OCI-LY3 (cell line): ENCODE data around the gene SMIM21.

Experiments
- CTCF ChIP-seq: fragments of 200-600, 300-600 bp; sonication (generic); IDR thresholded peaks from 2 replicates; pipeline ENCODE4 v1.5.1; 2014; ENCODE audit warnings: antibody characterized with exemption, low read length, low read depth
- EZH2phosphoT487 ChIP-seq: fragments of 200-600 bp; shearing (Covaris generic); IDR thresholded peaks from 2 replicates; pipeline ENCODE4 v1.6.1; 2018; ENCODE audit warnings: antibody characterized with exemption, mixed run types, low read depth

DNA sequence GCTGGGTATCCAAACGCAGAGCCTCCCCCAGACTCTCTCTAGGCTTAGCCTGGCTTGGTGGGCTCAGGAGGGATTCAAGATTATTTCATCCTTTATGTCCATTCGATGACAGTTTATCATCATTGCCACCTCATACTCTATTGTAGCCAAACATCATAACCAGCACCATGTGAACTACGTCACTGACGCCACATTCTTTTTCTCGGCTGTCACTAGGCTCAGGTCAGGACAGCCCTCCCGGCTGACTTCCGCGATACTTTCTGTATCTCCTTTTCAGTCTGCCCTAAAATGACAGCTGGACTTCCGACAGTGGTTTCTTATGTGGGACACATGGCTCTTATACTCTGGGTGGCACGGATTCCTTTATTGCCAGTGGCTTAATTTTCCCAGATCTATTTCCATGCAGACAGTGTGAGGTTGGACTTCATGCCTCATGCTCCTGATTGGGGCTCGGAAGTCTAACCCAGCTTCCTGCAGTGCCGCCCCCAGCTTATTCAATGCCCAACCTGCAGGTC lies 39.8 kb upstream of the SMIM21 start:
- TF ChIP-seq CTCF (no peak), EZH2phosphoT487 (no peak)
